HepG2 (cell line): ENCODE data around the gene HCAR1. TPM values are rescaled to one million over a fixed set of nuclear protein-coding genes. Genes with fewer than 3 reads are reported as not detected.

Experiments used
- AGO1 ChIP-seq: fragments of 200-400 bp; formaldehyde crosslinking; IDR thresholded peaks from 2 replicates; pipeline ENCODE4 v1.6.1; 2017; ENCODE audit warnings: mild to moderate bottlenecking, low read depth, low read length, moderate library complexity; ENCODE audit not compliant: poor library complexity, severe bottlenecking
- FOXC1 ChIP-seq: sonication (generic); formaldehyde crosslinking; IDR thresholded peaks from 2 replicates; pipeline ENCODE4 v1.8.0; 2022; ENCODE audit warnings: mild to moderate bottlenecking, missing genetic modification reagents, borderline replicate concordance
- FOXO4 ChIP-seq: sonication (generic); formaldehyde crosslinking; conservative IDR thresholded peaks from 2 replicates; pipeline ENCODE4 v1.8.1; 2023; ENCODE audit warnings: missing genetic modification reagents
- HNF1B ChIP-seq: sonication (generic); formaldehyde crosslinking; IDR thresholded peaks from 2 replicates; pipeline ENCODE4 v1.5.1; 2020; ENCODE audit warnings: mild to moderate bottlenecking, moderate library complexity, missing genetic modification reagents
- MEIS2 ChIP-seq: sonication (generic); formaldehyde crosslinking; IDR thresholded peaks from 2 replicates; pipeline ENCODE4 v1.9.0; 2021; ENCODE audit warnings: mild to moderate bottlenecking, missing genetic modification reagents
- PATZ1 ChIP-seq: sonication (generic); formaldehyde crosslinking; IDR thresholded peaks from 2 replicates; pipeline ENCODE4 v1.4.0; 2020; ENCODE audit warnings: missing genetic modification reagents
- PRDM4 ChIP-seq: sonication (generic); formaldehyde crosslinking; IDR thresholded peaks from 2 replicates; pipeline ENCODE4 v1.9.0; 2021; ENCODE audit warnings: missing genetic modification reagents, borderline replicate concordance
- THAP11 ChIP-seq: IDR thresholded peaks from 2 replicates; pipeline ENCODE4 v1.6.1; 2016; ENCODE audit warnings: missing biosample characterization, missing genetic modification reagents
- YY1 ChIP-seq: IDR thresholded peaks from 2 replicates; pipeline ENCODE4 v1.6.1; 2011; ENCODE audit warnings: low read length, low read depth, moderate library complexity, mild to moderate bottlenecking; ENCODE audit not compliant: insufficient read depth, insufficient replicate concordance
- ZBTB33 ChIP-seq: sonication (generic); formaldehyde crosslinking; IDR thresholded peaks from 2 replicates; pipeline ENCODE4 v1.4.0; 2020; ENCODE audit warnings: missing genetic modification reagents
- ZNF30 ChIP-seq: sonication (generic); formaldehyde crosslinking; IDR thresholded peaks from 2 replicates; pipeline ENCODE4 v1.5.0; 2020; ENCODE audit warnings: mild to moderate bottlenecking, missing genetic modification reagents
- ZNF574 ChIP-seq: sonication (generic); formaldehyde crosslinking; IDR thresholded peaks from 2 replicates; pipeline ENCODE4 v1.4.0; 2020; ENCODE audit warnings: missing genetic modification reagents
- ZNF616 ChIP-seq: sonication (generic); formaldehyde crosslinking; IDR thresholded peaks from 2 replicates; pipeline ENCODE4 v1.5.0; 2020; ENCODE audit warnings: low read depth, mild to moderate bottlenecking, missing genetic modification reagents
- ZNF768 ChIP-seq: sonication (generic); formaldehyde crosslinking; IDR thresholded peaks from 2 replicates; pipeline ENCODE4 v1.4.0; 2020; ENCODE audit warnings: missing genetic modification reagents
- polyA plus RNA-seq, 8 experiments: library from polyadenylated mRNA; depleted of rRNA in 3 of 8; stranded (reverse) in 7 of 8; unstranded in 1 of 8; fragments of >200 nt; fragmentation: Illumina TruSeq in 4 of 8; extraction: Trizol in 4 of 8; gene quantifications; 2 replicates each; pipeline versions ENCODE4 v1.2.1 to v1.2.3, GENCODE V29; 2011 to 2016; ENCODE audit warnings: low read depth in 4 of 8, missing spikeins in 1 of 8, mixed read lengths in 1 of 8; ENCODE audit not compliant: insufficient read depth in 1 of 8
- total RNA-seq, 5 experiments: library from RNA; depleted of rRNA; stranded (reverse); fragments of >200 nt; fragmentation: Illumina TruSeq; extraction: Trizol; gene quantifications; 2 replicates each; pipeline ENCODE4 v1.2.3, GENCODE V29; 2016; ENCODE audit warnings: low read depth in 1 of 5

Gene HCAR1
- total and polyA plus RNA-seq, 2 of the 13 experiments (the other 11 are each of a cell fraction or from before 2014, with no cell fraction given) = 0.53 to 4.4 TPM

- TF ChIP-seq PRDM4 (CRISPR knock-in tag) (no peak), AGO1 (no peak), FOXC1 (CRISPR knock-in tag) (0 out of 2 replicates have a peak, but pooled peaks have one; percentile 28), MEIS2 (CRISPR knock-in tag) (no peak), ZNF30 (CRISPR knock-in tag) (0 out of 2 replicates have a peak, but pooled peaks have one; percentile 41), ZBTB33 (CRISPR knock-in tag) (0 out of 2 replicates have a peak, but pooled peaks have one; percentile 46), PATZ1 (CRISPR knock-in tag) (no peak), ZNF616 (no peak), ZNF574 (CRISPR knock-in tag) (no peak), ZNF768 (CRISPR knock-in tag) (no peak; the same call in 1 of the 2 replicates), THAP11 (CRISPR knock-in tag) (no peak), FOXO4 (CRISPR knock-in tag) (0 out of 2 replicates have a peak, but pooled peaks have one; percentile 80), HNF1B (CRISPR knock-in tag) (peak; percentile 46; the same call in 1 of the 2 replicates), YY1 (no peak)
- TF ChIP-seq, all 625 proteins: peak for 15
Observed at GRCh38 chr12:122729583-122730214, 945 bp downstream of the HCAR1 start (continued).
